Liver (tissue), 3 donors: ENCODE data around the gene TFE3.

Experiments used
- ATF3 ChIP-seq: IDR thresholded peaks from 2 replicates; pipeline ENCODE4 v1.6.1; 2016; ENCODE audit warnings: antibody characterized with exemption
- CTCF ChIP-seq: fragments of 150-350 bp; IDR thresholded peaks from 2 replicates; pipeline ENCODE4 v1.5.1; 2017; ENCODE audit warnings: improper control_type of control experiment, low read depth, low read length; ENCODE audit not compliant: missing input control
- EGR1 ChIP-seq, 2 donors: IDR thresholded peaks; 2 replicates each; pipeline ENCODE4 v1.6.1; 2016 to 2018; ENCODE audit warnings: antibody characterized with exemption in 2 of 2, low read depth in 2 of 2
- FOXA1 ChIP-seq: IDR thresholded peaks from 2 replicates; pipeline ENCODE4 v1.6.1; 2016; ENCODE audit warnings: antibody characterized with exemption
- FOXA2 ChIP-seq: IDR thresholded peaks from 2 replicates; pipeline ENCODE4 v1.6.1; 2016; ENCODE audit warnings: antibody characterized with exemption
- GABPA ChIP-seq, 2 donors: IDR thresholded peaks in 1 of 2; conservative IDR thresholded peaks in 1 of 2; 2 replicates each; pipeline ENCODE4 v1.6.1; 2016; ENCODE audit warnings: antibody characterized with exemption in 2 of 2, mild to moderate bottlenecking in 1 of 2, moderate library complexity in 1 of 2
- NR2F2 ChIP-seq: IDR thresholded peaks from 2 replicates; pipeline ENCODE4 v1.6.1; 2016; ENCODE audit warnings: antibody characterized with exemption
- RAD21 ChIP-seq, 2 donors: IDR thresholded peaks; 2 replicates each; pipeline ENCODE4 v1.6.1; 2016; ENCODE audit warnings: antibody characterized with exemption in 2 of 2, mild to moderate bottlenecking in 2 of 2
- REST ChIP-seq: IDR thresholded peaks from 2 replicates; pipeline ENCODE4 v1.6.1; 2016; ENCODE audit warnings: antibody characterized with exemption, mild to moderate bottlenecking
- TAF1 ChIP-seq: conservative IDR thresholded peaks from 2 replicates; pipeline ENCODE4 v1.6.1; 2016; ENCODE audit warnings: antibody characterized with exemption, mild to moderate bottlenecking
- ZBTB33 ChIP-seq: IDR thresholded peaks from 2 replicates; pipeline ENCODE4 v1.6.1; 2016; ENCODE audit warnings: antibody characterized with exemption
- donor health status: healthy.
- donor health status: healthy.

GRCh38 chrX:48997455-48997854, 45.7 kb downstream of the TFE3 start:
- no peak for TF ChIP-seq CTCF
- TF ChIP-seq GABPA (IDR thresholded peaks at IDR 0.05 in 1 of 2, conservative IDR thresholded peaks at IDR 0.05 in 1 of 2) = no peak
- TF ChIP-seq RAD21 (IDR thresholded peaks at IDR 0.05) = no peak
- no peak for TF ChIP-seq NR2F2
- TF ChIP-seq REST = no peak
- no peak for TF ChIP-seq EGR1 (IDR thresholded peaks at IDR 0.05; ENCODE audit: low read depth in 2 of 2)
- no peak for TF ChIP-seq ZBTB33
- TF ChIP-seq ATF3 = no peak
- no peak for TF ChIP-seq FOXA2
- no peak for TF ChIP-seq FOXA1
- TF ChIP-seq TAF1 = no peak
